GM12872 (cell line): ENCODE data around the gene NFKBIL1.

Experiments
- TF ChIP-seq, protein P1 (sequence below): IDR thresholded peaks from 3 replicates; pipeline ENCODE4 v1.5.1; 2011; ENCODE audit warnings: low read depth, mild to moderate bottlenecking, low read length, moderate library complexity; ENCODE audit not compliant: insufficient read depth

NFKBIL1 gene

DNA sequence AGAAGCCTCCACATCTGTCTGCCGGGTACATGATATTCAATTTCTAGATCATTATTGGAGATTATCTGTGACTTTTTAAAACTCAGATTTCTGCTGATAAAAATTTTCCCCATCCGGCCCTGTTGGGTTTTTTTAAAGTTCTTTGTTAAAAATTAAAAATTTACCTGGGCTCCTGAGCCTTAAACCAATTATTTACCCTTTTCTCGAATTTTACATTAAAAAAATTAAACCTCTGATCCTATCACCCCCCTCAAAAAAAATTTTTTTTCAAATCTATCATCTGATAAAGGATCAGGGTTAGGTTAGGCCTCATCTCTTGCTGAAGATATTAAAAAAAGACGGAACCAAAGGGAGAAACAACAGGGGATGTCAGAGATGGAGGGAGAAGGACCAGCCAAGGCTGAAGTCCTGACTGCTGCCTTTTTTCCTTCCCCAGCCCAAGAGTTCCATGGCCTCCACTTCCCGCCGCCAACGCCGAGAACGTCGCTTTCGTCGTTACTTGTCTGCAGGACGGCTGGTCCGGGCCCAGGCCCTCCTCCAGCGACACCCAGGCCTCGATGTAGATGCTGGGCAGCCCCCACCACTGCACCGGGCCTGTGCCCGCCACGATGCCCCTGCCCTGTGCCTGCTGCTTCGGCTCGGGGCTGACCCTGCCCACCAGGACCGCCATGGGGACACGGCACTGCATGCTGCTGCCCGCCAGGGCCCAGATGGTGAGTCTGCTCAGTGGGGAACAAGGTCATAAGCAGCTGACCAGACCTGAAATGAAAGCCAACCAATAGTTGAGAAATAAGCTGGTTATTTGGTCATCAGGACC is 527 bp downstream of the NFKBIL1 start:
- TF ChIP-seq, protein P1, sequence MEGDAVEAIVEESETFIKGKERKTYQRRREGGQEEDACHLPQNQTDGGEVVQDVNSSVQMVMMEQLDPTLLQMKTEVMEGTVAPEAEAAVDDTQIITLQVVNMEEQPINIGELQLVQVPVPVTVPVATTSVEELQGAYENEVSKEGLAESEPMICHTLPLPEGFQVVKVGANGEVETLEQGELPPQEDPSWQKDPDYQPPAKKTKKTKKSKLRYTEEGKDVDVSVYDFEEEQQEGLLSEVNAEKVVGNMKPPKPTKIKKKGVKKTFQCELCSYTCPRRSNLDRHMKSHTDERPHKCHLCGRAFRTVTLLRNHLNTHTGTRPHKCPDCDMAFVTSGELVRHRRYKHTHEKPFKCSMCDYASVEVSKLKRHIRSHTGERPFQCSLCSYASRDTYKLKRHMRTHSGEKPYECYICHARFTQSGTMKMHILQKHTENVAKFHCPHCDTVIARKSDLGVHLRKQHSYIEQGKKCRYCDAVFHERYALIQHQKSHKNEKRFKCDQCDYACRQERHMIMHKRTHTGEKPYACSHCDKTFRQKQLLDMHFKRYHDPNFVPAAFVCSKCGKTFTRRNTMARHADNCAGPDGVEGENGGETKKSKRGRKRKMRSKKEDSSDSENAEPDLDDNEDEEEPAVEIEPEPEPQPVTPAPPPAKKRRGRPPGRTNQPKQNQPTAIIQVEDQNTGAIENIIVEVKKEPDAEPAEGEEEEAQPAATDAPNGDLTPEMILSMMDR = no peak

DNA sequence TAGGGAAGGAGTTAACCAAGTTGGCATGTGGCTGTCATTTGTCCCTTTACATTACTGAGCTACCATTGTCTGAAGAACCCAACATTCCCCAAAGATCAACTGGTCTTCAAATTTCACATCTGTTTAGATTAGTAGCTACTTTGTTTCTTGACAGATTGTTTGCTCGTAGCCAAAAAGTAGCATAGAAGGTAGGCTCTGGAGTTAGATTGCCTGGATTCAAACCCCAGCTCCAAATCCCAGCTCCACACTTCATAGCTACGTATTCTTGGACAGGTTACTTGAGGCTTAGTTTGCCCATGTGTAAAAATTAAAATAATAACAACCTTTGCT is 1.1 kb downstream of the NFKBIL1 start:
- TF ChIP-seq, protein P1 = no peak

DNA sequence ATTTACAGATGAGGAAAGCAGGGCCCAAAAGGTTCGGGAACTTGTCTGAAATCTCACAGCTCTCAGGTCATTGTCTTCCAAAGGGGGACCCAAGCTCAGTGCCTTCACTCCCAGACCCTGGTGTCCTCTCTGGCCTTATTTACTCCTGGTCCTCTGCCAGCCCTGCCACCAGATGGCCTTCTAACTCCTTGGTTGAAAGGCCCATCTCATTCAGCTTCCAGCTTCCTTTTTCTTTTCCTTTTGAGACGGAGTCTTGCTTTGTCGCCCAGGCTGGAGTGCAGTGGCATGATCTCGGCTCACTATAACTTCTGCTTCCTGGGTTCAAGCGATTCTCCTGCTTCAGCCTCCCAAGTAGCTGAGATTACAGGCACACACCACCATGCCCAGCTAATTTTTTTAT is 4.0 kb downstream of the NFKBIL1 start:
- TF ChIP-seq, protein P1 = peak; percentile 72

GRCh38 chr6:31556307-31556706 is 8.9 kb downstream of the NFKBIL1 start:
- TF ChIP-seq, protein P1 = no peak

- TF ChIP-seq, protein P1 = no peak
Measured at GRCh38 chr6:31557443-31558317, 10.3 kb downstream of the NFKBIL1 start.

DNA sequence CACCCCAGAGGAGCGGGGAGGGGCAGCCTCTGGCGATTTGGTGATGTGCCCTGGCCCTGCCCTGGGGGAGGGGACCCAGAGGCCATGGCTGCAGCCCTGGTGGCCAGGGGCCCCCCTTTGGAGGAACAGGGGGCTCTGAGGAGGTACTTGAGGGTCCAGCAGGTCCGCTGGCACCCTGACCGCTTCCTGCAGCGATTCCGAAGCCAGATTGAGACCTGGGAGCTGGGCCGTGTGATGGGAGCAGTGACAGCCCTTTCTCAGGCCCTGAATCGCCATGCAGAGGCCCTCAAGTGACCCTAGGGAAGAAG is 10.9 kb downstream of the NFKBIL1 start:
- TF ChIP-seq, protein P1 = no peak

- TF ChIP-seq, protein P1 = no peak
Measured at GRCh38 chr6:31558631-31559500, 11.5 kb downstream of the NFKBIL1 start.
